SK-MEL-5 (cell line): ENCODE results near the gene MSMB. TPM values are rescaled to one million over a fixed set of nuclear protein-coding genes. Genes with fewer than 3 reads are reported as not detected.
"Not testable (repeated sequence)": the region's sequence is repeated elsewhere in the genome, so short reads cannot be mapped to it uniquely, and the experiment has no call there.

Experiments used
- DNase-seq: peaks from one replicate; pipeline ENCODE4 v3.0.0-alpha.2; 2016; ENCODE audit warnings: low read depth, low spot score
- in situ Hi-C: cut with HindIII; loops from 2 replicates; pipeline ENCODE4 v1.10.0; 2016; ENCODE audit warnings: low sequenced_read_pairs, high pct_unique_total_duplicates, low pct_unique_long_range_greater_than_20kb
- total RNA-seq: library from RNA; depleted of rRNA; stranded (reverse); fragments of >200 nt; shearing (Covaris generic); gene quantifications from 2 replicates; pipeline ENCODE4 v1.2.3, GENCODE V29; 2014

Gene MSMB
- total RNA-seq, 1 experiment from 2014 or later = not detected

- in situ Hi-C loops = no loop called here
These were observed 28.3 kb upstream of the MSMB start for GRCh38 chr10:46074196-46074946.

GRCh38 chr10:46073564-46073963 lies 27.5 kb upstream of the MSMB start:
- in situ Hi-C loops = no loop called here
- no peak for DNase-seq

More at GRCh38 chr10:46074196-46074946, 28.3 kb upstream of the MSMB start:
- DNase-seq = no peak

GRCh38 chr10:46070749-46071148 lies 24.7 kb upstream of the MSMB start:
- in situ Hi-C loops = no loop called here
- DNase-seq = no peak

GRCh38 chr10:46069771-46070463 lies 23.8 kb upstream of the MSMB start:
- no peak for DNase-seq
- in situ Hi-C loops = no loop called here

- in situ Hi-C loops = no loop called here
- DNase-seq = no peak
These were observed 22.8 kb upstream of the MSMB start for GRCh38 chr10:46068905-46069304.

- in situ Hi-C loops = no loop called here
- no peak for DNase-seq
These were observed 22.0 kb upstream of the MSMB start for GRCh38 chr10:46068117-46068516.

GRCh38 chr10:46064269-46064817 lies 18.3 kb upstream of the MSMB start:
- no peak for DNase-seq
- in situ Hi-C loops = no loop called here

GRCh38 chr10:46062723-46063428 lies 16.8 kb upstream of the MSMB start:
- in situ Hi-C loops = no loop called here
- DNase-seq = no peak

- no peak for DNase-seq
- in situ Hi-C loops = no loop called here
These were observed 14.6 kb upstream of the MSMB start for GRCh38 chr10:46060706-46061105.

GRCh38 chr10:46057927-46058326 lies 11.9 kb upstream of the MSMB start:
- DNase-seq, in situ Hi-C loops: not testable (repeated sequence)

- DNase-seq = no peak
- in situ Hi-C loops = no loop called here
These were observed 11.0 kb upstream of the MSMB start for GRCh38 chr10:46057038-46057437.

GRCh38 chr10:46055771-46056170 lies 9.7 kb upstream of the MSMB start:
- in situ Hi-C loops = no loop called here
- no peak for DNase-seq

GRCh38 chr10:46053534-46054434 lies 7.7 kb upstream of the MSMB start:
- in situ Hi-C loops = no loop called here
- DNase-seq = no peak

- in situ Hi-C loops = no loop called here
- DNase-seq = no peak
These were observed 6.8 kb upstream of the MSMB start for GRCh38 chr10:46052791-46053375.

- DNase-seq = no peak
- in situ Hi-C loops = no loop called here
These were observed 6.2 kb upstream of the MSMB start for GRCh38 chr10:46052057-46052790.

- DNase-seq = no peak
- in situ Hi-C loops = no loop called here
These were observed 5.0 kb upstream of the MSMB start for GRCh38 chr10:46050941-46051623.
